Measurements from ENCODE around the gene NEU2. TPM values are rescaled to one million over a fixed set of nuclear protein-coding genes. Genes with fewer than 3 reads are reported as not detected.

The NEU2 gene
- total and polyA plus RNA-seq, 10 of the 15 experiments (the other 5 are each of a cell fraction or from before 2014, with no cell fraction given), result not detected

DNA sequence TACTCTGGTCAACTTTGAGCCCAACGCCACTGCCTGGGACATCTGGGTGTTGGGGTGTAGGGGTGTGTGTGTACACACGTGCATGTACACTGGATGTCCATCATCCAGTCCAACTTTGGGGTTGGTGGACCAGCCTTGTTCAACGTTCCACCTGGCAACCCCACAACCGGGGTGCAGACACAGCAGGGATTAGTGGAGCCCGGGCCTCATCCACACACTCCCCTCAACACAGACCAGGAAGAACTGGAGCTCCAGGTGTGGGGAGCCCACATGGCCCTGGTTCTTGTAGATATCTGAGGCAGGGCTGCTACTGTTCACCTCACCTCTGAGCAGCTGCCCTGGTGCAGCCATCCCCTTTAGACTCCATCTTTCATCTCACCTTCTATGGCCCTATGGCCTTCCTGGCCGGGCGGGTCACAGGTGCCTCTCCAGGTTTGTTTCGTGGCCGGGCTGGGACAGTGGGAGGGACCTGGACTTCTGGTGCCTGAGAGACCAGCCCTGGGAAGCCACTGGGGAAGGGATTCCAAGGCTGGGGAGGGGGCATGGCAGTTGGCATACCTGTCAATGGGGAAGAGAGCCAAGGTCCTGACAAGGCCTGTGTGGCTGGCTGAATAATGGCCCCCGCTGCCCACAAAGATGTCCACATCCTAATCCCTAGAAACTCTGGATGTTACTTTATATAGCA, 7.5 kb downstream of the NEU2 start:
- Histone ChIP-seq H3K36me3 (ENCODE audit: control insufficient read depth in 2 of 2, insufficient read depth in 2 of 2, low read length in 1 of 2) (no peaks in the 10 kb centered on the region), H3K27me3 (replicated peaks in 1 of 2; ENCODE audit: control insufficient read depth in 2 of 2, insufficient read depth in 2 of 2, low read length in 1 of 2) (no peaks in the 10 kb centered on the region; a peak in 2 of 4 replicates), H3K79me2 (ENCODE audit: control insufficient read depth, insufficient read depth, low read length) (no peaks in the 10 kb centered on the region), H3K4me2 (ENCODE audit: control insufficient read depth, insufficient read depth) (no peak overlapping the region), H3K4me1 (ENCODE audit: control insufficient read depth, insufficient read depth, low read length) (no peaks in the 10 kb centered on the region), H3K9ac (ENCODE audit: control insufficient read depth, insufficient read depth, low read length) (no peak overlapping the region), H2AFZ (ENCODE audit: control insufficient read depth, low read depth, low read length) (no peak overlapping the region), H3K9me3 (replicated peaks; ENCODE audit: control insufficient read depth, insufficient read depth, low read length) (peaks cover 1% of the 10 kb centered on the region; the same call in 1 of the 3 replicates), H3K4me3 (no peak overlapping the region), H3K27ac (ENCODE audit: control insufficient read depth, insufficient read depth) (no peak overlapping the region), H4K20me1 (ENCODE audit: control insufficient read depth, insufficient read depth) (no peaks in the 10 kb centered on the region; the same call in 1 of the 2 replicates)
- SMC1A ChIA-PET (ENCODE audit: uncharacterized antibody, unreplicated experiment), result no interaction called here
- BruUV-seq (replicated peaks), result no TSS peak
- intact Hi-C loops (cut with micrococcal nuclease; ENCODE audit: unreplicated experiment), result no loop called here
- RAD21 ChIA-PET (ENCODE audit: unreplicated experiment), result interaction anchor here (0.6 kb wide), 1 partner anchor 84 kb away, joined by 3 read pairs; no protein-coding TSS in a partner anchor
- POLR2A ChIA-PET, result no interaction called here
- in situ Hi-C loops (cut with MboI), result no loop called here
- 53% methylated on average over 10 of the region's 10 CpGs for WGBS (ENCODE audit: insufficient coverage, insufficient replicate concordance, low lambda C conversion rate, missing lambda C conversion rate)
- no peak for FAIRE-seq
- ATAC-seq, result no peak
- TF ChIP-seq ASH2L (IDR thresholded peaks at IDR 0.05; ENCODE audit: borderline replicate concordance, low read depth), result no peak
- no peak for TF ChIP-seq ZBED1 (IDR thresholded peaks at IDR 0.05; ENCODE audit: borderline replicate concordance)
- TF ChIP-seq SPI1 (IDR thresholded peaks at IDR 0.05; ENCODE audit: borderline replicate concordance, insufficient read depth, low read depth, low read length), result no peak
- TF ChIP-seq MXI1 (IDR thresholded peaks at IDR 0.05; ENCODE audit: low read depth, low read length), result no peak
- TF ChIP-seq ATF7 (IDR thresholded peaks at IDR 0.05; ENCODE audit: low read depth), result no peak
- no peak for TF ChIP-seq GABPA (IDR thresholded peaks at IDR 0.05; ENCODE audit: low read depth)
- CTCF ChIA-PET, result interaction anchor here (1.1 to 1.7 kb wide), 3 partner anchors 14 to 57 kb away, joined by 3 to 7 read pairs (median 5); no protein-coding TSS in a partner anchor
- DNase-seq (ENCODE audit: low read depth, low spot score), result no peak

DNA sequence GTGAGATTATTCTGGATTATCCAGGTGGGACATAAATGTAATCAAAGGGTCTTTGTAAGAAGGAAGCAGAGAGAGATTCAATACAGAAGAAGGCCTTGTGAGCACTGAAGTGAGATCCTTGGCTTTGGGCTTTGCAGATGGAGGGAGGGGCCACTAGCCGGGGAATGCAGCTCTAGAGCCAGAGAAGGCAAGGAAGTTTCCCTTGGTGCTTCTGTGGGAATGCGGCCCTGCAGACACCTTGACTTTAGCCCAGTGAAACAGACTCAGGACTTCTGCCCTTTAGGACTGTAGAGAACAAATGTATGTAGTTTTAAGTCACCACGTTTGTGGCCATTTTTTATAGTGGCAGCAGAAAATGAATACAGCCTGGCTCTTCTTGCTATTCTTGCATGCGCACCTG, 8.1 kb downstream of the NEU2 start:
- Histone ChIP-seq H3K4me3 (no peak overlapping the region), H3K4me1 (ENCODE audit: control insufficient read depth, insufficient read depth, low read length) (no peaks in the 10 kb centered on the region), H3K9ac (ENCODE audit: control insufficient read depth, insufficient read depth, low read length) (no peak overlapping the region), H3K27me3 (replicated peaks in 1 of 2; ENCODE audit: control insufficient read depth in 2 of 2, insufficient read depth in 2 of 2, low read length in 1 of 2) (no peaks in the 10 kb centered on the region; a peak in 2 of 4 replicates), H2AFZ (ENCODE audit: control insufficient read depth, low read depth, low read length) (no peak overlapping the region), H4K20me1 (ENCODE audit: control insufficient read depth, insufficient read depth) (no peaks in the 10 kb centered on the region; the same call in 1 of the 2 replicates), H3K4me2 (ENCODE audit: control insufficient read depth, insufficient read depth) (no peak overlapping the region), H3K9me3 (replicated peaks; ENCODE audit: control insufficient read depth, insufficient read depth, low read length) (peaks cover 1% of the 10 kb centered on the region; the same call in 1 of the 3 replicates), H3K79me2 (ENCODE audit: control insufficient read depth, insufficient read depth, low read length) (no peaks in the 10 kb centered on the region), H3K36me3 (ENCODE audit: control insufficient read depth in 2 of 2, insufficient read depth in 2 of 2, low read length in 1 of 2) (no peaks in the 10 kb centered on the region), H3K27ac (ENCODE audit: control insufficient read depth, insufficient read depth) (no peak overlapping the region)
- ChIA-PET RAD21 (ENCODE audit: unreplicated experiment) (interaction anchor here (0.6 kb wide), 1 partner anchor 83 kb away, joined by 3 read pairs; no protein-coding TSS in a partner anchor), CTCF (interaction anchor here (1.7 kb wide), 2 partner anchors 13 to 57 kb away, joined by 3 to 7 read pairs; no protein-coding TSS in a partner anchor), SMC1A (ENCODE audit: uncharacterized antibody, unreplicated experiment) (no interaction called here), POLR2A (no interaction called here)
- 45% methylated on average over 4 of the region's 4 CpGs for WGBS (ENCODE audit: insufficient coverage, insufficient replicate concordance, low lambda C conversion rate, missing lambda C conversion rate)
- ATAC-seq (no peak), DNase-seq (ENCODE audit: low read depth, low spot score) (no peak), FAIRE-seq (no peak)
- in situ Hi-C loops (cut with MboI) (no loop called here), intact Hi-C loops (cut with micrococcal nuclease; ENCODE audit: unreplicated experiment) (no loop called here)
- no TSS peak for BruUV-seq (replicated peaks)
- TF ChIP-seq IKZF2 (IDR thresholded peaks at IDR 0.05), result no peak
- TF ChIP-seq ZBTB11 (CRISPR knock-in tag; IDR thresholded peaks at IDR 0.05), result no peak
- no peak for TF ChIP-seq FOS (IDR thresholded peaks at IDR 0.05; ENCODE audit: borderline replicate concordance, extremely low read depth, insufficient read length)
- no peak for TF ChIP-seq ETV6 (conservative IDR thresholded peaks at IDR 0.05 in 1 of 2, IDR thresholded peaks at IDR 0.05 in 1 of 2; ENCODE audit: borderline replicate concordance in 1 of 2, low read depth in 1 of 2)
- no peak for TF ChIP-seq ZNF384 (IDR thresholded peaks at IDR 0.05; ENCODE audit: borderline replicate concordance, low read depth, low read length)
- TF ChIP-seq MYB (IDR thresholded peaks at IDR 0.05; ENCODE audit: borderline replicate concordance, low read depth, low read length), result no peak
- no peak for TF ChIP-seq NFIC (IDR thresholded peaks at IDR 0.05; ENCODE audit: low read depth, low read length)
- no peak for TF ChIP-seq ZNF217 (IDR thresholded peaks at IDR 0.05)
